ENCODE measurements around the gene NOP53.
"Not testable (repeated sequence)": the region's sequence is repeated elsewhere in the genome, so short reads cannot be mapped to it uniquely, and the experiment has no call there.

NOP53 gene

DNA sequence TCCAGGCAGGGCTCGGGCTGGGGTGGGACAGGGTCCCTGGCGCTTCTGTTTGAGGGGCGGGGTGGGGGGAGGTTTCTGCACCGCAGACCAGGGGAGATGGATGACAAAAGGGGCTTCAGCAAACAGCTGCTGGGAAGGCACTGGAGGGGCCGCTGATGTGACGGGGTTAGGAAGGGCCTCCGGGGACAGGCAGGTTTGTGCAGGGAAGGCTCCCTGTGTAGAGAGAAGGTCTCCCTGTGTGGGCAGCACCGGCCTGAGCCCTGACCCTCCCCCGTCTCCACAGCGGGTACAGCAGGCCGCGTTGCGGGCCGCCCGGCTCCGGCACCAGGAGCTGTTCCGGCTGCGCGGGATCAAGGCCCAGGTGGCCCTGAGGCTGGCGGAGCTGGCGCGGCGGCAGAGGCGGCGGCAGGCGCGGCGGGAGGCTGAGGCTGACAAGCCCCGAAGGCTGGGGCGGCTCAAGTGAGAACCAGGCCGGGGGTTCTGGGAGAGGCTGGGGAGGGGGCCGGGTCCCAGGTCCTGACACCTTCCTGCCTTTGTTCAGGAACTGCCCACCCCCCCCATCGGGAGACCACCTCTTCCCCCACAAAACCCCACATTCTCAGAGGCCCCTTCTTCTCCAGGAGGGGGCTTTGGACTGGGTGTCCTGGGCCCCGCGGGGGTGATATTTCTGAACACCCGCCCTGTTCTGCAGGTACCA is 9.9 kb downstream of the NOP53 start:
- FAIRE-seq = no peak

DNA sequence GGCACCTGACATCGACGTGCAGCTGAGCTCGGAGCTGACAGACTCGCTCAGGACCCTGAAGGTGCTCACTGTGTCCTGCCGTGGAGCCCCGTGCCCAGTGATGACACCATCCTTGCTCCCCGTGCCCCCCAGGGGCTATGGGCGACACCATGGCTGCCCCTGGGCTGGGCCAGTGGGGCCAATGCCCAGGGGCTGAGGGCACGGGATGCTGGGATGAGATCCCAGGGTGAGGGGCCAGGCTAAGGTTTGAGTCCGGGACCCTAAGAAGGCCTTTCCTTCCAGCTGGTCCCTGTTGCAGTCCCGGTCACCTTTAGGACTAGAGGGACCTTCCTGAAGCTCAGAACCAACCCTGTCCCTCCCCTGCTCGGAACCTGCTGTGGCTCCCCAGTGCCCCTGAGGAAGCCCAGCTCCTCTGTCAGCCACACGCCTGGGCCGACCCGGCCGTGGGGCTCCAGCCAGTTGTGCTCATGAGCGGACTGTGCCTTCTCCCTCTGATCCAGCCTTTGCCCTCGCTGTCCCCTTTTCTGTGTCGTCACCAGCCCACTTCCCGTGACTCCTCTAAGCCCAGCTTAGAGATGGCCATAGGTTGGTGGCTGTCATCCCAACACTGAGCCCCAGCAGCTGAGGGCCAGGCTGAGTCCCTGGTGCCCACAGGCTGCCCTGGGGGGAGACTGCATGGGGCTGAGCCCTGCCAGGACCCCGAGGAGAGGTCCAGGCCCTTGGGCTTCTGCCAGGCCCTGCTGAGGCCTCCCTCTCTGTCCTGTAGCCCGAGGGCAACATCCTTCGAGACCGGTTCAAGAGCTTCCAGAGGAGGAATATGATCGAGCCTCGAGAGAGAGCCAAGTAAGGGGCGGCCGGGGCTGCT is 10.6 kb downstream of the NOP53 start:
- no peak for FAIRE-seq

DNA sequence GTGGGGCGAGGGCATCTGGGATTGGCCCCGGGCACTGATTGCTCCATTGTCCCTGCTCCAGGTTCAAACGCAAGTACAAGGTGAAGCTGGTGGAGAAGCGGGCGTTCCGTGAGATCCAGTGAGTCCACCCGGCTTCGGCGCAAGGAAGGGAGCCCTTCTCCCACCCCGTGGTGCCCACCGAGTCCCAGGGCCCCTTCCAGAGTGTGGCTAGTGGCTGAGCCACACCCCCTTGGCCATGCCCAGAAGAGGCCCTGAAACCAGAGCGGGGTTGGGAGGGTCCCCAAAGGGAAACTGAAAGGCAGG is 11.2 kb downstream of the NOP53 start:
- FAIRE-seq = no peak

DNA sequence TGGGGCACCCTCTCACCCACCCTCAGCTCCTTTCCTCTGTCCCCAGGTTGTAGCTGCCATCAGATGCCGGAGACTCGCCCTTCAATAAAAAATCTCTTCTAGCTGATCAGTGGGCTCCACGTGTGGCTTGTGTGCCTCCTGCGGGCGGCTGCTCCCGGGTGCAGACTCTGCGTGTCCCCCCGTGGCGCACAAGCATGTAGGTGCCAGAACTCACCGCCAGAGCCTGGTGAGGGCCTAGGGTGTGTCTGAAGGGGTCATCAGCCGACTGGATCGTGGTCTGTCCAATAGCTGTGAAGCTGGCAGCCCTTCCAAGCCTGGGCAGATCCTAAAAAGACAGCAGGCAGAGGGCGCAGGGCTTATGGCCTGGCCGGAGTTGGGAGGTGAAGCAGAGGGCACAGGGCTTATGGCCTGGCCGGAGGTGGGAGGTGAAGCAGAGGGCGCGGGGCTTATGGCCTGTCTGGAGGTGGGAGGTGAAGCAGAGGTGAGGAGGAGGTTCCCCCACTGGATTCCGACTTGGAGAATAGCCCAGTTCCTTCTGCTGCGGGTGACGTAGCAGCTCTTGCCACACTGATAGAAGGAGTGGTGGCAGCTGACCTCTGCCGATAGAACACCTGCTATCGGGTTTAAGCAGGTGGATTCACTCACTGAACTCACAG is 11.7 kb downstream of the NOP53 start:
- no peak for FAIRE-seq

DNA sequence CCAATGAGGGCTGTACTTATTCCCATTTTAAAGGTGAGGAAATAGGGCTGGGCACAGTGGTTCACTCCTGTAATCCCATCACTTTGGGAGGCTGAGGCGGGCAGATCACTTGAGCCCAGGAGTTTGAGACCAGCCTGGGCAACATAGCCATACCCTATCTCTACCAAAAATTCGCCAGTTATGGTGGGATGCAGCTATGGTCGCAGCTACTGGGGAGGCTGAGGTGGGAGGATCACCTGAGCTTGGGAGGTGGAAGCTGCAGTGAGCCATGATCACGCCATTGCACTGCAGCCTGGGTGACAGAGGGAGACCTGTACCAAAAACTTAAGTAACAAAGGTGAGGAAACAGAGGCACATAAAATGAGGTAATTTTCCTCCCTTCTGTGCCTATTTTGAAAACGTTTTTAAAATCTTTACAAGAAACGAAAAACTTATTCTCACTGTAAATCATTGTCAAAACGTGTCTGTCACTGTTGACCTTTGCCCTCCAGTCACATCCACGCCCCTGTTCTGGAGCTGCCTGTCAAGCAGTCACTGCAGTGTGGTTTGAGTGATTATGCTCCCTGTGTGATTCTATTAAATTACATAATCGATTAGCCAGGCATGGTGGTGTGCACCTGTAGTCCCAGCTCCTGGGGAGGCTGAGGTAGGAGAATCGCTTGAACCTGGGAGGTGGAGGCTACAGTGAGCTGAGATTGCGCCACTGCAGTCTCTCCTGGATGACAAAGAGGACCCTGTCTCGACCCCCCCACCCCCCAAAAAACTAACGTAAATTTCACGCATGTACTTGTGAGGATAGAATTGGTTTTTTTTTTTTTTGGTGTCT is 12.5 kb downstream of the NOP53 start:
- no peak for FAIRE-seq

DNA sequence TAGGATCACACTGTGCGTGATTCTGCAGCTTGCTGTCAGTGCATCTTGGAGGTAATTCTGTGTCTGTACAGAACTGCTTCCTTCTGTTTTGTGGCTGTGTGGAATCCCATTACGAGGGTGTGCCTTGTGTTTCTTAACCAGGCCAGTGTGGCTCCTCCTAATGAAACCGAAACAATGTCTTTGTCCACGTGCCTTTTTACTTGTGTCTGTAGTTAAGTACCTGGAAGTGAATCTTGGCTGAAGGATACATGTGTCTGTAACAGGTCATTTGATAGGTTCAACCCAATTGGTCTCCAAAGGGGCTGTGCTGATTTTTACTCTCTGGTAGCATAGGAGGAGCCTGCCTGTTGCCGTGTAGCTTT is 13.1 kb downstream of the NOP53 start:
- FAIRE-seq = no peak

DNA sequence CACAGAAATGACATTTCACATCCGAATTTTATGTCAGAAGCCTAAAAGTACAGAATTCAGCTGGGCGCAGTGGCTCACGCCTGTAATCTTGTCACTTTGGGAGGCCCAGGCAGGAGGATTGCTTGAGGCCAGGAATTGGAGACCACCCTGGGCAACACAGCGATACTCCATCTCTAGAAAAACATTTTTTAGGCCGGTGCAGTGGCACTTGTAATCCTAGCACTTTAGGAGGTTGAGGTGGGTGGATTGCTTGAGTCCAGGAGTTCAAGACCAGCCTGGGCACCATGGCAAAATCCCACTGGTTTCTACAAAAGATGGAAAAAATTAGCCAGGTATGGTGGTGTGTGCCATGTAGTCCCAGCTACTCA is 15.3 kb downstream of the NOP53 start:
- no peak for FAIRE-seq

DNA sequence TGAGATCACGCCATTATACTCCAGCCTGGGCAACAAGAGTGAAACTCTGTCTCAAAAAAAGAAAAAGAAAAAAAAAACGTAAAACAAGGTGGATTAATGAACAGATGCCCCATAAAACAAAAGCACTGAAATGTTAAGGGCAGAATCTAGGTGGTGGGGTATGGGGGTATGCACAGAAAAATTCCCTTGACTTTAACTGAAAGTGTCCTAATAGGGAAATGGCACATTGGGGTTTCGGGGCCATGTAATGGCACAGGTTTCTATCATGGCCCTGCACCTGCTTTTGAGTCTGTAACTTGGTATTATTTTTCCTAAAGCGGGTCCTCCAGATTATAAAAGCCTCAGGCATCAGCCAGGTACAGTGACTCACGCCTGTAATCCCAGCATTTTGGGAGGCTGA is 16.2 kb downstream of the NOP53 start:
- FAIRE-seq = no peak

DNA sequence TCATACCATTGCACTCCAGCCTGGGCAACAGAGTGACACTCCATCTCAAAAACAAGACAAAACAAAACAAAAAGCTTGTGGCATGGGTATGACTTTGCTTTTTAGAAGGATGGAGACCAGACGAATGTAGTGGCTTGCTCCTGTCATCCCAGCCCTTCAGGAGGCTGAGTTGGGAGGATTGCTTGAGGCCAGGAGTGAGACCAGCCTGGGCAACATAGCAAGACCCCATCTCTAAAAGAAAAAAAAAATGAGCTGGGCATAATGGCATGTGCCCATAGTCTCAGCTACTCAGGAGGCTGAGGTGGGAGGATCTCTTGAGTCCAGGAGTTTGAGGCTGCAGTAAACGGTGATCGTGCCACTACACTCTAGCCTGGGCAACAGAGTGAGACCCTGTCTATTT is 16.8 kb downstream of the NOP53 start:
- FAIRE-seq = no peak

DNA sequence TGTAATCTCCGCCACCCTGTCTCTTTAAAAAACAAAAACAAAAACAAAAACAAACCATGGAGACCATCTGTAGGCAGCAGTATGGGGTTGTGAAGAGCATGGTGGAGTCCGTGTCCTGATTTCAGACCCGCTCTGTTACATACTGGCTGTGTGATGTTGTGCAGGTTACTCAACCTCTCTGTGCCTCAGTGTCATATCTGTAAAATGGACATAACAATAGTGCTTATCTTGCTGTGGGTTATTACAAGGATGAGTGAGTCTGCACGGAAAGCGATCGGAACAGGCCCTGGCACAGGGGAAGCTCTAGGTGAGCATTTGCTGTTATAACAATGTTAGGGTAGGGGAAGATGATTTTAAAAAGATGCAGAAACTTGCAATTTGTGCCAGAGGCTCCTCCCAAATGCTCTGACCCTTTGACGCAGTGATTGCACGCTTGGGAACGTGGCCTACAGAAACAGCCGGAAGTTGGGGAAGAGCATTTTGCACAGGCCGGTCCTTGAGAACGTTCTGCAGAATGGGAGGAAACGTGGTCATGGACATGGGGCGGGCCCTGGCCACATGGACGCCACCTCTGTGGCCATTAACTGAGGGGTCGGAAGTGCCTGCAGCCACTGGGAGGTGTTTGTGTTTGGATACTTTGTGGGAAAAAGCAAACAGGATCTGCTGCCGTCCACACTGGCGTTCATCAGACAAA is 17.4 kb downstream of the NOP53 start:
- no peak for FAIRE-seq

DNA sequence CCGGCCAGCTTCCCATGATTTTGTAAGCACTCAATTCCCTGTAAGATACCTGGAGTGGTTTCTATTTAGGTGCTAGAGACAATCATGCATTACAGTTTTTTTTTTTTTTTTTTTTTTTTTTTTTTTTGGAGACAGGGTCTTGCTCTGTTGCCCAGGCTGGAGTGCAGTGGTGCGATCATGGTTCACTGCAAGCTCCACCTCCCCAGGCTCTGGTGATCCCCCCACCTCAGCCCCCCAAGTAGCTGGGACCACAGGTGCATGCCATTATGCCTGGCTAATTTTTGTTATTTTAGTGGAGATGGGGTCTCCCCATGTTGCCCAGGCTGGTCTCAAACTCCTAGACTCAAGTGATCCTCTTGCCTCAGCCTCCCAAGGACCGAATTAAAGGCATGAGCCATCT is 19.4 kb downstream of the NOP53 start:
- not testable (repeated sequence) for FAIRE-seq

DNA sequence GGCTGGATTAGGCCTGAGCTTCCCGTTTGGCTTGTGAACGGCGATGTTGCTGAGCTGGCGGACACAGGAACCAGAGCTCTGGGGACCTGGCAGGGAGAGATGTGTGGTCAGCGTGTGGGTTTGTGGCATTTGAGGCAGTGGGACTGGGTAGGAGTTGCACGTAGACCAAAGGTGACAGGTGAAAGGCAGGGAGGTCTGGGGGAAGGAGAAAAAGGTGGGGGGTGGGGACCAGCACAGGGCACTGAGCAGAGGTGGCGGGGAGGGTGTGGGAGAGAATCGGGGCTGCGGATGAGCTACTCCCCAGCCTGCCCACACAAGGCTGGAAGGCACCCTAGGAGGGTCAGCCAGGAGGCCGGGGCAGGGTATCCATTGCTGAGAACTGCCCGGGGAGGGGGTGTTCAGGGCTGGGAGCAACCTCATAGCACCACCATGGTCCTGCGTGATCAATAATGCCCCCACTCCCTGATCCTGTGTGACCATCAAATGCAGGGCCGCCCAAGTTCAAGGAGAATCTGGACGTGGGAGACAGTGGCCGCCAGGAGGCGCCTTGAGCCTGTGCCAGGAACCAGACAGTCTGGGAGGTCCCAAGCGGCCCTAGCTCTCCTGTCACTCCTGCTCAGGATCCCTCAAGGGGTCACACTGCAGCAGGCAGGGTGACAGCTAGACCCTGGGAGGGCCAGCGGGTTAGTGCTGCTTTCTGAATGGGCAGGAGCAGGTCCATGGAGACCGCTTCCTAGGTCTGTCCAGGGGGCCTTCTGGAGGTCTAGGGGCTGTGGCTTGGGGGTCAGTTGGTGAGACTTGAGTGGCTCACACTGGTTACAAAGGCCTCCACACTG is 20.4 kb downstream of the NOP53 start:
- no peak for FAIRE-seq

DNA sequence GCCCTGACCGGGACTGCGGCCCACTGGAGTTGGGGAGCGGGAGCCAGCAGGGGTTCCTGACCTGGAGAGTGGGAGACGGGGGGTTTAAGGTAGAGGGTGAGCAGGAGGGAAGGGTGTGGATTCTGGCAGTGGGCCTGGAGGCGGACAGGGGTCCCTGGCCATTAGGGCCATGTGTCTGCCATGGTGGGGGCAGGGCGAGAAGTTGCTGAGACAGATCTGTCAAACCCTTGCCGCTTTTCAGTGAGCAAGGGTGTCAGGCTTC is 20.9 kb downstream of the NOP53 start:
- FAIRE-seq = no peak

DNA sequence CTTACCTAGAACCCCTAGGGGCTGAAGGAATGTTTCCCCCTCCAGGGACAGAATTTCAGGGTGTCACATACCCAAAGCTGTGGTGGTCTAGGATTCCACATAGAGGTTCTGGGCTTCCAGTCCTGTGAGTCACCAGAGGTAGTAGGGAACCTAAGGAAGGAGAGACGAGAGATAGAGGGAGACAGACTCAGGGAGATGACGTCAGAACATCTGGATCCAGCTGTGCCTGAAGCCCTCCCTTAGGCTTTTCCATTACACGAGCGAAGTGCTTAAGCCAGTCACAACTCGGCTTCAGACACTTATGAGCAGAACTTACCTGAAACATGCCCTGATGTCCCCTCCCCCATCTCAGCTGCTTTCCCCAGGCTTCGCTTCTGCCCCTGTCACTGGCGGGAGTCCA is 21.3 kb downstream of the NOP53 start:
- no peak for FAIRE-seq

DNA sequence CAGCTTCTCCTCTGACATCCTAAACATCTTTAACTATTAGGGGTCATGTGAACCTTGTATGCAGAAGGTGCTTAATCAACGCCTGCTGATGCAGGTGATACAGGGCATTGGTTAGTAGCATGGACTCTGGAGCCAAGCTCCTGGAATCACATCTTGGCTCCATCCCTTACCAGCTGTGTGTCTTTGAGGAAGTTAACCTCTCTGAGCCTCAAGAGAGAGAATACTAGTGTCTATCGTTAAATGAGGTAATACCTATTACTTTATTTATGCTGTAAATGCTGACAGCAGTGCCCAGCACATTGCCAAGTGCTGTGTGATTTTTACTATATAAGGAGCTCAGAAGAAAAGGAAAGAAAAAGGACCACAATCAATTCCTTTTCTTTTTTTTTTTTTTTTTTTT is 22.0 kb downstream of the NOP53 start:
- no peak for FAIRE-seq

DNA sequence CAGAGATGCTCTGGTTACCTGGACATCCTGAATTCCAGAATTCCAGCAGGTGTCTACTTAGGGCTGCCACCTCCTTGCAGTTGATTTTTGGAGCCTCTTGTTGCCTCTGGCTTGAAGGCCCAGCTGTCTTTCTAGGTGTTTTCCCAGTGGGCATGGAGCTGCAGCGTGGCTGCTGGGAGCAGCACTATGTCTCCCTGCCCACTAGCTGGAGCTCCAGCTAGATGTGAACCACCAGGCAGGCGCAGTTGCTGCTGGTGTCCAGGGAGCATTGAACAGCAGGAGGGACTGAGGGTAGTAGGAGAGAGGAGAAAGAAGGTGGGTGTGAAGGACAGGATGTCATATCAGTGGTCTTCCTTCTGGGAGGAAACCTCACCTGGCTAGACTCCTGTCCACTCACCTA is 23.3 kb downstream of the NOP53 start:
- FAIRE-seq = no peak

DNA sequence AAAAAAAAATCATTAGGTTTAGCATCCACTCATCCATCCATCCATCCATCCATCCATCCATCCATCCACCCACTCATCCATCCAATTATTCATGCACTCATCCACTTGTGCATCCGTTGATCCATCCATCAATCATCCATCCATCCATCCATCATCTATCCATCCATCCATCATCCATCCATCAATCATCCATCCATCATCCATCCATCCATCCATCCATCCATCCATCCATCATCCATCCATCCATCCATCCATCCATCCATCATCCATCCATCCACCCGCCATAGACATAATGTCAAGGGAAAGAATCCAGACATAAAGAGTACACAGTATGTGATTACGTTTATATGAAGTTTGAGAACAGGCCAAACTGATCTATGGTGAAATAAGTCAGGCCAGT is 24.2 kb downstream of the NOP53 start:
- FAIRE-seq = no peak

DNA sequence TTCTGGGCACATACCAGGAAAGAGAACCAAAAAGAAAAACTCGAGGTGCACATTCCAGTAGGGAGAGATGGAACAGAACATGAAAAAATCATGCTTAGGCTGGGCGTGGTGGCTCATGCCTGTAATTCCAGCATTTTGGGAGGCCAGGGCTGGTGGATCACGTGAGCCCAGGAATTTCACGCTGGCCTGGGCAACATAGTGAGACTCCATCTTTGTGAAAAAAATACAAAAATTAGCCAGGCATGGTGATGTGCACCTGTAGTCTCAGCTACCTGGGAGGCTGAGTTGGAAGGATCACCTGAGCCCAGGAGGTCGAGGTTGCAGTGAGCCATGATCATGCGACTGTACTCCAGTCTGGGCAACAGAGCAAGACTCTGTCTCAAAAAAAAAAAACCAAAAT is 25.9 kb downstream of the NOP53 start:
- FAIRE-seq = not testable (repeated sequence)

DNA sequence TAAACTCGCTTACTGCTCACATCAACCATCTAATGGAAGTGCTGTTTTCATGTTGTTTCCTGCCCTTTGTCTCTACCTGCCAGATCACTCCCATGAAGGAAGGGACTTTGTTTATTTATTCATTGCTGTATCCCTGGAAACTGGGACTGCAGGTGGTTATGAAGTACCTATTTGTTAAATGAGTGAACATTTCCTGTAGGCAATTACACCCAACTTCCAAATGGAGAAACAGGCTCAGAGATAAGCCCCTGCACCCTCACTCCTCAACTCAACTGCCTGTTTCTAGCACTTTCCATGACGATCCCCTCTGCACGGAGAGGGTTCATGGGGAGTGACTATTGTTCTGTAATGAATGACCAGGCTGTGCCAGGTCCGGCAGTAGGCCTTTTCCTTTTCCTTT is 31.2 kb downstream of the NOP53 start:
- no peak for FAIRE-seq

DNA sequence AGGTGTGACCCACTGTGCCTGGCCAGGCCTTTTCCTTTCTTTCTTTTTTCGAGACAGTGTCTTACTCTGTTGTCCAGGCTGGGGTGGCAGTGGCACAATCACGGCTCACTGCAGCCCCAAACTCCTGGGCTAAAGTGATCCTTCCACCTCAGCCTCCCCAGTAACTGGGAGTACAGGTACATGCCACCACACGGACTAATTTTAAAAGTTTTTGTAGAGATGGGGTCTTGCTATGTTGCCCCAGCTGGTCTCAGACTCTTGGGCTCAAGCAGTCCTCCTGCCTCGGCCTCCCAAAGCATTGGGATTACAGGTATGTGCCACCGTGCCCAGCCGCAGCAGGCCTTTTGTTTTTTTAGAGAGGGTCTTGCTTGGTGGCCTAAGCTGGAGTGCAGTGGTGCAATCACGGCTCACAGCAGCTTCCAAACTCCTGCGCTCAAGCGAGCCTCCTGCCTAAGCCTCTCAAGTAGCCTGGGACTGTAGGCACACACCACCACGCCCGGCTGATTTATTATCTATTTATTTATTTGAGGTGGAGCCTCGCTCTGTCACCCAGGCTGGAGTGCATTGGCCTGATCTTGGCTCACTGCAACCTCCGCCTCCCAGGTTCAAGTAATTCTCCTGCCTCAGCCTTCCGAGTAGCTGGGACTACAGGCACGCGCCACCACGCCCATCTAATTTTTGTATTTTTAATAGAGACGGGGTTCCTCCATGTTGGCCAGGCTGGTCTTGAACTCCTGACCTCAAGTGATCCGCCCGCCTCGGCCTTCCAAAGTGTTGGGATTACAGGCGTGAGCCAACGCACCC is 32.1 kb downstream of the NOP53 start:
- not testable (repeated sequence) for FAIRE-seq
